PFSK-1 (cell line): ENCODE measurements around the gene GLP1R.

ENCODE experiments used
- FOXP2 ChIP-seq: optimal IDR thresholded peaks from 2 replicates; pipeline ENCODE3; 2011; ENCODE audit warnings: borderline replicate concordance, control low read depth, inconsistent platforms; ENCODE audit not compliant: insufficient read depth; ENCODE audit errors: extremely low read length, extremely low read depth
- POLR2AphosphoS5 ChIP-seq: IDR thresholded peaks from 2 replicates; pipeline ENCODE4 v1.6.1; 2012; ENCODE audit warnings: low read depth, mild to moderate bottlenecking, control low read depth, low read length, moderate library complexity
- REST ChIP-seq, 2 experiments: IDR thresholded peaks; 2 replicates each; pipeline versions ENCODE4 v1.6.1 to v1.8.0; 2011 to 2012; ENCODE audit warnings: low read depth in 2 of 2, low read length in 2 of 2, control low read depth in 1 of 2, inconsistent platforms in 1 of 2, mild to moderate bottlenecking in 1 of 2, moderate library complexity in 1 of 2; ENCODE audit not compliant: insufficient read depth in 1 of 2
- SIN3A ChIP-seq: IDR thresholded peaks from 2 replicates; pipeline ENCODE4 v1.6.1; 2012; ENCODE audit warnings: mild to moderate bottlenecking, low read length, moderate library complexity, borderline replicate concordance; ENCODE audit not compliant: insufficient read depth
- TAF1 ChIP-seq: IDR thresholded peaks from 2 replicates; pipeline ENCODE4 v1.6.1; 2012; ENCODE audit warnings: low read length, control low read depth, borderline replicate concordance; ENCODE audit not compliant: insufficient read depth

The GLP1R gene

GRCh38 chr6:39090036-39090435 lies 41.5 kb downstream of the GLP1R start:
- TF ChIP-seq TAF1 (no peak), POLR2AphosphoS5 (no peak), SIN3A (no peak), REST (IDR thresholded peaks at IDR 0.05; ENCODE audit: insufficient read depth in 1 of 2, low read depth in 2 of 2, low read length in 2 of 2) (no peak), FOXP2 (no peak)

GRCh38 chr6:39091220-39091619 lies 42.6 kb downstream of the GLP1R start:
- TF ChIP-seq REST (IDR thresholded peaks at IDR 0.05; ENCODE audit: insufficient read depth in 1 of 2, low read depth in 2 of 2, low read length in 2 of 2) = no peak
- no peak for TF ChIP-seq FOXP2
- no peak for TF ChIP-seq SIN3A
- no peak for TF ChIP-seq TAF1
- no peak for TF ChIP-seq POLR2AphosphoS5

- TF ChIP-seq SIN3A = no peak
- no peak for TF ChIP-seq TAF1
- TF ChIP-seq FOXP2 = no peak
- no peak for TF ChIP-seq POLR2AphosphoS5
- TF ChIP-seq REST (IDR thresholded peaks at IDR 0.05; ENCODE audit: insufficient read depth in 1 of 2, low read depth in 2 of 2, low read length in 2 of 2) = no peak
These were observed 43.5 kb downstream of the GLP1R start for GRCh38 chr6:39092124-39092523.

- TF ChIP-seq TAF1 (no peak), POLR2AphosphoS5 (no peak), REST (IDR thresholded peaks at IDR 0.05; ENCODE audit: insufficient read depth in 1 of 2, low read depth in 2 of 2, low read length in 2 of 2) (no peak), SIN3A (no peak), FOXP2 (no peak)
These were observed 44.6 kb downstream of the GLP1R start for GRCh38 chr6:39093149-39093708.

- TF ChIP-seq POLR2AphosphoS5 = no peak
- TF ChIP-seq REST (IDR thresholded peaks at IDR 0.05; ENCODE audit: insufficient read depth in 1 of 2, low read depth in 2 of 2, low read length in 2 of 2) = no peak
- TF ChIP-seq TAF1 = no peak
- TF ChIP-seq SIN3A = no peak
- TF ChIP-seq FOXP2 = no peak
These were observed 47.0 kb downstream of the GLP1R start for GRCh38 chr6:39095578-39095977.
